GM18502 (cell line): ENCODE data around the gene FNDC8.
"Not testable (repeated sequence)": the region's sequence is repeated elsewhere in the genome, so short reads cannot be mapped to it uniquely, and the experiment has no call there.

Experiments
- ATAC-seq: cut with Tn5 transposase; IDR thresholded peaks from one replicate; pipeline ENCODE4 v1.9.1; 2021; ENCODE audit warnings: mild to moderate bottlenecking; ENCODE audit not compliant: unreplicated experiment, poor library complexity

The FNDC8 gene

DNA sequence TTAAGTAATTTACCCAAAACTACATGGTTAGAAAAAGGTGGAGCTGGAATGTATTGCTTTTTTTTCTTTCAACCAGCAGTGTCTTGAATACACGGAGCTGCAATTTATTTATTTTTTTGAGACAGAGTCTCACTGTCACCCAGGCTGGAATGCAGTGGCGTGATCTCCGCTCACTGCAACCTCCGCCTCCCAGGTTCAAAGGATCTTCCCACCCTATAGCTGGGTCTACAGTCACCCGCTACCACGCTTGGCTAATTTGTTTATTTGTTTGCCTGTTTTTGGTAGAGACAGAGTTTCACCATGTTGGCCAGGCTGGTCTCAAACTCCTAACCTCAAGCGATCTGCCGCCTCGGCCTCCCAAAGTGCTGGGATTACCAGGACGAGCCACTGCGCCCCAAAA is 30.7 kb upstream of the FNDC8 start:
- ATAC-seq = not testable (repeated sequence)

DNA sequence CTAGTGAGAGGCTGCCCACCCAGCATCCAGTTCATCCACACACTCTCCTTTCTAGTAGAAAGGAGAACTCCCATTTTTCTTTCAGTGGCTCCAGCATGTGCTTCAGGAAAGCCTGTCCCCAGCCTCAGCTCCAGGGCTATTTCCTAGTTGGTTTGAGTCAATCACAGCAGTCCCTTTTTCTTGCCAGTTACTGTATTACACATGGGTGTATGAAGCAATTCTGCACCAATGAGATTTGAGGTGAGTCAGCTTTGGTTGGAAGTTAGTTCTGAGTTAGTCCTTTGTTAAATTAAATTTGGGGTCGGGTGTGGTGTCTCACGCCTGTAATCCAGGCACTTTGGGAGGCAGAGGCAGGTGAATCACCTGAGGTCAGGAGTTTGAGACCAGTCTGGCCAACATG is 26.5 kb upstream of the FNDC8 start:
- no peak for ATAC-seq

DNA sequence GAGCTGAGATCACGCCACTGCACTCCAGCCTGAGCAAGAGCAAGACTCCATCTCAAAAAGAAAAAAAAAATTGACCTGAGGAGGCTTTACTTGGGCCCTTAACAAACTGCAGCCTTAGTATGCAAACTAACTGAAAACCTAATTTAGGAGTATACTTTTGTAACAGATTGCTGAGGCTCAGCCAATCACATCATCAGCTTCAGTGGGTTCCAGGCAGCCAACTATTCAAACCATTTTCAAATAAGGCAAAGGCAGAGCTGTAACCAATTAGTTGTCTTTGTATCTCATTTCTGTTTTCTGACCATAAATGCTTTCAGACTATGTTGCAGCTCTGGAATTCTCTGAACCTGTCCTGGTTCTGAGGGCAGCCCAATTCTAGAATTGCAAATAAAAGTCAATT is 25.7 kb upstream of the FNDC8 start:
- no peak for ATAC-seq

DNA sequence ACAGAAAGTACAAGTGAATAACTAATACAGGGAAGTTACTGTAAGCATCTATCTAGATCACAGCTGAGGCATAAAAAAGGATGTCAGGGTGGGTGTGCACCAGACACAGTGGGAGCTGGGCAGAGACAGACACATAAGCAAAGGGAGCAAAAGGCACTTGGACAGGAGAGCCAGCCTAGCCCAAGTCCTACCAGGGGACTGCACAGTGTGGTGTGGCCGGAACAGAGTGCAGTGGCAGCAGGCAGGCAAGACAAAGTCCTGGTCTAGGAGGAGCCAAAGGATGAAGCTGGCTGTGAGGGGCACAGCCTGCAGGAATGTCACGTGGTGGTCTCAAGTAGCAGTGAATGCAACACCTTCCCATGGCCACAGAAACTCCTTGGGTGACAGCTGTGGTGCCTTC is 23.6 kb upstream of the FNDC8 start:
- no peak for ATAC-seq

DNA sequence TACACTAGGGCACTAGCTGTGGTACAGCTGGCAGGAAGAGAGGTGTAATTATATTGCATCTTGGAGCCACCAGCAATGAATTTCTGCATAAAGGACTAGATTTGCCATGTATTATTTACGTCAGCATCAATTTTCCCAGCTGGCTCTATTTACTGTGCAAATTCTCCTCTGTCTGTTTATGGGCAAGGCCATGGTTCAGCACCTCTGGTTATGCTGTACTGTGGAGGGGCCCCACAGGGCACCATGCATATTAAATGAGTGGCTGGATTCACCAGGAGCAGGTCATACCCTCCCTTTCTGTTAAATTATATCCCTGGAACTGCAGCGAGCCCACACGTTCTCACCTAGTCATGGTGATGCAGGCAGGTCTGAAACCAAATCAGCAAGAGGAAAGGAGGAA is 21.5 kb upstream of the FNDC8 start:
- ATAC-seq = no peak

DNA sequence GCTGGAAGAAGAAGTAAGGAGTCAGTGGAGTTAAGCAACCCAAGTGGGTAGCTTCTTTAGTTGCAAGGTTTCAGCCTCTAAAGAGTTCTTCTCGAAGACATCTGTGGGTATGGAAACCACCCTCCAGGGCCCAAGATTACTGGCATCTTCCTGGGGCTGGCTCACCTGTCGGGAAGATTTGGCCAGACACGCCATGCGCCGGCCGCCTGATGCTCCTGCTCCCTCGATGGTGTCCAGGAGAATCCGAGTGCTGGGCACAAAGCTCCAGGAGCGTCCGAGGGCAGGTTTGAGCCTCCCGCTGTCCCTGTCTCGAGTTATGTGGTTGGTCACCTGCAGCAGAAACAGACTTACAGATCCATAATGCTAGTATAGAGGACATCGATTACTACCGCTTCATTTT is 20.4 kb upstream of the FNDC8 start:
- no peak for ATAC-seq

DNA sequence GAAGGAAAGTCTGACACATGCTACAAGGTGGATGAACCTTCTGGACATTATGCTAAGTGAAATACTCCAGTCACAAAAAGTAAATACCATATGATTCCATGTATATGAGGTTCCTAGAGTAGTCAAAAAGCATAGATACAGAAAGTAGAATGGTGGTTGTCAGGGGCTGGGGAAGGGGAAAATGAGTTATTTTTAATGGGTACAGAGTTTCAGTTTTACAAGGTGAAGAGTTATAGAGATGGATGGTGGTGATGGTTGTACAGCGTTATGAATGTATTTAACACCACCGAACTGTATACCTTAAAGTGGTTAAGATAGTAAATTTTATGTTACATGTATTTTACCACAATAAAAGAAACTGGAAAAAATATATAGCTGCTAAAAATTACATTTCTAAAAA is 19.7 kb upstream of the FNDC8 start:
- ATAC-seq = no peak

DNA sequence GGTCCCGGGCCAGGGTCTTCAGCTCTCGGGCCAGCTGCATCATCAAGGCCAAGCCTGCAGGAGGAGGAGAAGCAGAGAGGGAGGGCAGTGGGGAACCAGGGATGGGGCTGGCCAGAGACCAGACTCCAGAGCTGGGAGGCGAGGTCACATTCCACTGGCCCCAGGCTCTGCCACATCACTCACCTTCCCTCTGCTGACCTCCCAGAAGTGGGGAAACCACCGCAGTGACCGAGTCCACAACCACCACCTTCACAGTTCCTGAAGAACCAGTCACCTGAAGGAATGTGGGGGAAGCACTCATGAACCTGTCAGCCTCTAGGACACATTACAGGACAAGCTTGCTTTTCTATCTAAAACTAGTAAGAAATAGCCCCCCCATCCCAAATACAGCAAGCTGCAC is 18.1 kb upstream of the FNDC8 start:
- no peak for ATAC-seq

DNA sequence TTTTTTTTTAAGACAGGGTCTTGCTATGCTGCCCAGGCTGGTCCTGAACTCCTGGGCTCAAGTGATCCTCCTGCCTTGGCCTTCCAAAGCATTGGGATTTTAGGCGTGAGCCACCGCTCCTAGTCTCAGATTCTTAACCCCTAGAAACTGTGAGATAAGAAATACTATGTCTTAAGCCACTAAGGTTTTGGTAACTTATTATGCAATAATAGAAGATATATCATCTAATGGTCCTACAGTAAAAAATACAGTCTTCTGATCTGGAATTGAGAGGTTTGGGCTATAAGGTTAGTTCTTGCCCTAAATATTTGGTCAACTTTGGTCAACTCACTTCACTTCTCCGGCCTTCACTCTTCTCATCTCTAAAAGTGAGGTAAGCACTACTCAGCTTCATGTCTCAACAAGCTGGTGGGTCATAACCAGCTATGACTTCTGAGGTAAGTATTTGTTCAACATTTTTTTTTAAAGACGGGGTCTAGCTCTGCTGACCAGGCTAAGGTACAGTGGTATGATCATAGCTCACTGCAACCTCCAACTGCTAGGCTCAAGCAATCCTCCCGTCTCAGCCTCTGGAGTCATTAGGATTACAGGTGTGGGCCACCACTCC is 16.5 kb upstream of the FNDC8 start:
- ATAC-seq = no peak

DNA sequence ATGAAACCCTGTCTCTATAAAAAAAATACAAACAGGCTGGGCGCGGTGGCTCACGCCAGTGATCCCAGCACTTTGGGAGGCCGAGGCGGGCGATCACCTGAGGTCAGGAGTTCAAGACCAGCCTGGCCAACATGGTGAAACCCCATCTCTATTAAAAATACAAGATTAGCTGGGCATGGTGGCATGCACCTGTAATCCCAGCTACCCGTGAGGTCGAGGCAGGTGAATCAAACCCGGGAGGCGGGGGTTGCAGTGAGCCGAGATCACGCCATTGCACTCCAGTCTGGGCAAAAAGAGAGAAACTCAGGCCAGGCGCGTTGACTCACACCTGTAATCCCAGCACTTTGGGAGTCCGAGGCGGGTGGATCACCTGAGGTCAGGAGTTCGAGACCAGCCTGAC is 10.6 kb upstream of the FNDC8 start:
- not testable (repeated sequence) for ATAC-seq

DNA sequence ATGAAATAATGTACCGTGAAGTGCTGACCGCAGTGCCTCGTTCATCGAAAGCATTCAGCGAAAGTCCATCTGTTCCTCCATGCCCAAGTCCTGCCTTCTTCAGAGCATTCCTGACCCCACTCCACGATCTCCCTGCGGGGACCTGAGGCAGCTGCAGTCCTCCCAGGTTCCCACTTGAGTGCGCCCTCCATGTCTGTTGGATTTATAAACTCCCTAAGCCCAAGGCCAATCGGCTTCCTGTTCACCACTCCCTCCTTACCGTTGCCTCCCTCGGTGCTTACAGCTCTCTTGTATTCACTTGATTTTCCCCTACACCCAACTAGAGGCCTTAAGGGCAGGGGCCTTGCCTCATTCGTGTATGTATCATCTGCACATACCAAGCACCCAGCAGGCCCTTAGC is 4.6 kb upstream of the FNDC8 start:
- no peak for ATAC-seq

DNA sequence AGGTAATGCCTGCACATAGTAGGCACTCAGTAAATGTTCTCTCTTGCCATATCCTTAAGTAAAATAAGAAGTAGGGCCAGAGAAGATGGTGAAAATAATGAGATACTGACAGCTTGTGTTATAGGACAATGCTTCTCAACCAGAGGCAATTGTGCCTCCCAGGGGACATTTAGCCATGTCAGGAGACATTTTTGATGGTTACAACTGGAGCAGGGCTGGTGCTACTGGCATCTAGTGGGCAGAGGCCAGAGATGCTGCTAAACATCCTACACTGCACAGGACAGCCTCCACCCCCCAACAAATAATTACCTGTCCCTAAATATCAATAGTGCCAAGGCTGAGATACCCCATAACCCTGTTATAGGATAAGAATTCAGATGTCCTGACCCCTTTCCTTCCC is 3.4 kb upstream of the FNDC8 start:
- no peak for ATAC-seq

DNA sequence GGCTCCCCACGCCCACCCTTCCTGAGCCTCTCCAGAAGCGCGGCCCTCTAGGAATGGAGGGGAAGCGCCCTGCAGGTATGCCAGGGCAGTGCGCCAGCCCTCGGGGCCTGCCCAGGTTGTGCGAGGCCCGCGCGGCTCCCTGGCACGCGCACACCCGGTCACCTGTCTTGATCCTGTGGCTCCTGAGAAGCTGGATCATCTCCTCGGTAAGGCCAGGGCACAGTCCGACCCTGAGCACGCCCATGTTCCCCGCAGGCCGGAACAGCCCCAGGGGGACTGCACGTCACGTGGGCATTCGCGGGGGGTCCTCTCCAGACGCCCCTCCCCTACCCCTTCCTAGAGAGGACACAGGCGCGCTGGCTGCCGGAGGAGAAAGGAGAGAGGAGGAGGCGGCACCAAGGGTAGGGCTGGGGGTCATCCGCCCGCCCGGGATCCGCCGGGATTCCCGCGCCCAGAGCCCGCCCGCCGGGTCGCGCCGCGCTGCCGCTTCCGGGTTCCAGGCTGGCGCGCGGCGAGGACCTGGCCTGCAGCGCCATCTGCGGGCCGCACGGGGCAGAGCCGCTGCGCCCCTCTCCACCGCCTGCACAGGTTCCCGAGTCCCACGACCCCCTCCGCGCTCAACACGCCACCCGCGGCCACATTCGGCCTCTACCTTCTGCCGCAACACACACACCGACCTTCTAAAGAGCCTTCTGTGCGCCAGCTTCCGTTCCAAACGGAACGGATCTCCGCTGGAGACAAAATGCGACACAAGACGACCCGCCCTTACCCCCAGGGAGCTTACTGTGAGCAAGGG is 1.8 kb upstream of the FNDC8 start, which contains the start of gene RAD51D:
Gene RAD51D, minus strand, starts transcription at position 491 of the 796 bp plus-strand sequence. Its CDS starts 247 bp downstream, at position 244.
- peak; percentile 85 for ATAC-seq

DNA sequence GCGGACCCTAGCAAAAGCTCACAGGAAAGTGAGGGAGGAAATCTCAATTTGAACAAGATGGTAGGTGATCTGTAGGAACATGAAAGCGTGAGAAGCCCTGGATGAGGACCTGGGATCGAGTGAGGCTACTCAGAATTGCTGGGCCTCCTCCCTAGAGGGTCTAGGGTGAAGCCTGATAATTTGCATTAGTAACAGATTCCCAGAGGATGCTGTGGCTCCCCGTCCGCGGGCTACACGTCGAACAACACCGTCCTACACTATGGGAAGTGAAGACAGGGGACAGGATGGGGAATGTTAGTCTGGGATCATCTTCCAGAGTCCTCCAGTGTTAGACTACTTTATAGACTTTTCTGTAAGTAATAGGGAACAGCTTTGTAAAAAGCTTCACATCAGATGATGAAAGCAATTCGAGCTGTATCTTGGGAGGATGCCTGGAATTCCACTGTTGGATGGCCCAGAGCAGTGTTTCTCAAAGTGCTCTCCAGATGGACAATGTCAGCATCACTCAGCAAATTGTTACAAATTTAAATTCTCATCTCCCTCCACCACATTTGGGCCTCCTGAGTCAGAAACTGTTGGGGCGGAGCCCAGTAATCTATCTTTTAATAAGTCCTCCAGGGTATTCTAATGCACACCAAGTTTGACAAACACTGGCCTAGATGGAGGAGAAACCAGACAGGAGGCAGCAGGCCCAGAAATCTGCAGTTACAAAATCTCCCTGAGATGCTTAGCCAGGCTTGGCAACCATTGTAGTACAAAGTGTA is 6.5 kb downstream of the FNDC8 start:
- ATAC-seq = no peak

DNA sequence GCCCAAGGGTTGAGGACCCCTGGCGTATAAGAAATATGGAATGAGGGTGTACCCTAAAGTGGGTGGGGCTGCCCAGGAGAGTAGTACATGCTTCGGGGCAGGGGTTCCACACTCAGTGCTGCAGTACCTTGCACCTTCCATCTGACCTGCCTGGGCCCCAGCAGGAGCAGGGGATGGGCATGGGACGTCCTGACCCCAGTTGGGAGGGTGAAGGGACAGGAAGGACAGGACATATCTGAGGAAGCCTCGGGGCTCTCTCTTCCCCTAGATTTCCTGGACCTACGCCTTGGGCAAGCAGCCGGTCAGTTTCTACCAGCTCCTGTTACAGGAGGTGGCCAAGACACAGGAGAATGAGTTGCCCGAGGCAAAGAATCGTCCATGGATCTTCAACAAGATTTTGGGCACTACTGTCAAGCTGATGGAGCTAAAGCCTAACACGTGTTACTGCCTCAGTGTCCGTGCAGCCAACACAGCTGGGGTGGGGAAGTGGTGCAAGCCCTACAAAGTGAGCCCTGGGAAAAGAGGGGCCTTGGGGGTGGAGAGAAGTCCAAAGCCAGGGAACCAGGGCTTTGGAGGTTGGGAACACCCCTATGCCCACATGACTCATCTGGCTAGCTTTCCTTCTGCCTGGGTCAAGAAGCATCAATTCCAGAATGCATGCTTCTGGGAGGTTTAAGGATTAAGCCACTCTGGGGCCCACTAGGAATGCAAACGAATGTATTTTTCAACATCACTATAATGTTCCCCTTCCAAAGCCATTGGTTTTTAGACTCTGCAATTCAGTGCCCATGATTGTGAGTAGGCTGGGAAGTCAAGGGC is 7.9 kb downstream of the FNDC8 start:
- no peak for ATAC-seq

DNA sequence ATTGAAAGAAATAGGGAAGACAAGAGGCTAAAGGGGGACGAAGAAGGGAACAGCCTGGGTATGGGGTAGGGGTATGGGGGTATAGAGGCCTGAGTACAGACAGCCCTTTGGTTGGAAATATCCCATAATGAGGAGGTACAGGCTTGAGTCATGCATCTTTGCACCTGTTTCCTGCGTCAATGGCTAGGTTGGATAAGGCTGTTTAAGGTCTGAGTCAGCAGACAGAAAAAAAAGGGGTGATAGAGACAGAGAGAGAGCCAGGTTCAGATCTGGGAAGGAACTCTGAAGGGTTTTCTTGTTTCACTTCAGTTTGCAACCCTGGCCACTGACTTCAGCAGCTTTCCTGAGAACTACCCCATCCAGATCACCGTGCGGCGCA is 8.5 kb downstream of the FNDC8 start:
- no peak for ATAC-seq

DNA sequence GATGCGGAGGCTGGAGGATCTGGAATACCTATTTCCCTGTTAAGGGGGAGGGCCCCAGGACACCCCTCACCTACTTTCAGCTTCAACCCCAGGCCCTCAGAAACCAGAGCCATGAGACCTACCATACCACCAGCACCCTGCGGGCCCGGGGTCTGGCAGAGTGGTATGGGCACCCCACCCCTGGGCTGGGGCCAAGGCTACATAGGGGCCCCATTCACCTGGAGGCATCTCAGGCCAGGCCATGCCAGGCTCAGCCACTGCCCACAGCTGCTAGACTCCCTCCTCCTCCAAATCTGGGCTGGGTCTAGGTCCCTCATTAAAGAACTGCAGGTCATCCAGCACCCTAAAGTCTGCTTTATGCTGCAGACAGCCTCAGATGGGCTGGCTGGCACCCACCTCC is 9.0 kb downstream of the FNDC8 start:
- ATAC-seq = no peak

DNA sequence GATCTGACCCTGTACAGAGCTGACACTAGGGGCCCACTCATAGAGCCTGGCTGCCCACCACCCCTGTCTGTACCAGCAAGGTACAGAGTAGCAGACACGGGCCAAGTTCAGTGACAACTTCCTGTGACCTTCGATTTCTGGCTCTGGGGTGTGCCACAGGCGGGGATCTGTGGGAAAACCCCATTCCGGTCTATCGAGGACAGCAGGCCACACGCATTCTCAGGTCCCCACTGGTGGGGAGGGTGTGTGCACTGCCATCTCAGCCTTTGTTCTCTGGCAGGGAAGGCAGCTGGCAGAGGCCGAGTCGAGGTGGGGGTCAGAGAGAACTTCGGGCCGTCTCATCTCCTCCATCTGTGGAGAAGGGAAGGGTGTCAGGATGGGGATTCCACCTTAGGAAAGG is 10.7 kb downstream of the FNDC8 start:
- ATAC-seq = no peak

DNA sequence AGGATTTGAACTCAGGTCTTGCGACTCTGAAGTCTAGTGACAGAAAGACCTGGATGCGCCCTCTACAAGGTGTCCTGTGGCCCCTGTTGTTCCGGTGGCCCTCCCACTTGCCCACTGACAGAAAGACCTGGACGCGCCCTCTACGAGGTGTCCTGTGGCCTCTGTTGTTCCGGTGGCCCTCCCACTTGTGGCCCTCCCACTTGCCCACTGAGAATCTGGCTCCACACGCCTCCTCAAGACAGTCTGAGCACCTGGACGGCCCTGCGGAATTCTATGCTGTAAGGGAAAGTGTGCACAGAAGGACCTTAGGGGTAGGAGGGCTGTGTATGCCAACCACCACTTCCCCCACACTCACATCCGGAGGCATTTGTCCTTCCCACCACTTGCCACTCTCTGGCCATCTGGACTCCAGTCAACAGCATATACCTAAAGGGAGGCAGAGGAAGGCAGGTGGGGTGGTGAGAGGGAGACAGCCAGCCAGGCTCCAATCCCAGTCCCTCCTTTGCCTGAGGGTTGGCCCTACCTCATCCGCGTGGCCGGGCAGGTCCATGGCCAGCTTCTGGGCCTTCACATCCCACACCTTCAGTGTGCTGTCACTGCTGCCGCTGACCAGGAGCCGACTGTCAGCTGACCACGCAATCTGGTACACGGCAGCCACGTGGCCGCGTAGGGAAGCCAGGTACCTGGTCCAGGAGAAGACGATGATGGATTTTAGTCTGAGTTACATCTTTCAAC is 11.6 kb downstream of the FNDC8 start:
- no peak for ATAC-seq

DNA sequence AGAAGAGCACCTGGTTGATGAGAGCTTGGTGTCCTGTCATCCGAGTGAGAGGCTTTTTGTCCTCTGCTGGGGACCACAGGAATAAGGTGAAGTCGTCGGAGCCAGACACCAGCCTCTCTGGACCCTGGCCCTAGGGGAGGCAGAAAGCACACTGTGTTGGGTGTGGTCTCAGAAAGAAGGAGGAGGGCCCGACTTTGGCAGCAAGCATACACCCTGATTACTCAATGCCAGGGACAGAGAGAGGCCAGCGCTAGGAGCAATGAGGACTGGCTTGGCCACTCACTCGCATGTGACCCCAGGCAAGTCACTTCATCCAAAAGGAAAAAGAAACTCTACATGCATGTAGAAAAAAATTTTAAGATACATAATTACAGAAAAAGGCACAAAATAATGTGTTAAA is 13.9 kb downstream of the FNDC8 start:
- ATAC-seq = no peak
